Tibial artery (tissue), 4 donors: Measurements from ENCODE around the gene BEGAIN.

ENCODE experiments used
- DNase-seq, 2 donors: peaks; one replicate each; pipeline ENCODE4 v3.0.0-alpha.2; 2019
- H3K27ac ChIP-seq, 2 donors: fragments of 200-600 bp; sonication (generic) in 1 of 2; 1 replicate in 1 of 2; 2 replicates in 1 of 2; pipeline ENCODE4 v1.5.1; 2018 to 2019; ENCODE audit warnings: mild to moderate bottlenecking in 1 of 2
- H3K27me3 ChIP-seq, 2 donors: fragments of 200-600 bp; sonication (generic) in 1 of 2; one replicate each; pipeline versions ENCODE4 v1.5.1 to v1.6.0; 2016 to 2019
- H3K36me3 ChIP-seq, 3 donors: fragments of 200-600 bp; sonication (generic) in 2 of 3; one replicate each; pipeline ENCODE4 v1.5.1; 2016 to 2019; ENCODE audit warnings: mild to moderate bottlenecking in 2 of 3
- H3K4me1 ChIP-seq, 4 donors: fragments of 200-600 bp; sonication (generic) in 2 of 4; 1 replicate in 3 of 4; 2 replicates in 1 of 4; pipeline ENCODE4 v1.5.1; 2016 to 2019
- H3K4me3 ChIP-seq, 2 donors: fragments of 200-600 bp; sonication (generic) in 1 of 2; 1 replicate in 1 of 2; 2 replicates in 1 of 2; pipeline ENCODE4 v1.5.1; 2018 to 2019; ENCODE audit warnings: mild to moderate bottlenecking in 2 of 2
- H3K9me3 ChIP-seq, 3 donors: fragments of 200-600 bp; sonication (generic) in 1 of 3; one replicate each; pipeline ENCODE4 v1.5.1; 2016 to 2019
- intact Hi-C: fragments of 100-400 bp; cut with DNase I; formaldehyde crosslinking; loops from one replicate; pipeline ENCODE4 v1.15.0; 2023; ENCODE audit warnings: low total_unique reads
- TF ChIP-seq, protein P1 (sequence below), 2 experiments: fragments of 200-600 bp in 1 of 2; fragments of 450-650 bp in 1 of 2; IDR thresholded peaks; one replicate each; pipeline ENCODE4 v1.5.1; 2017 to 2019; ENCODE audit warnings: antibody characterized with exemption in 2 of 2, mild to moderate bottlenecking in 1 of 2, moderate library complexity in 1 of 2

BEGAIN gene

GRCh38 chr14:100622708-100623485 lies 35.7 kb upstream of the BEGAIN start:
- Histone ChIP-seq H3K4me3 (no peak overlapping the region), H3K36me3 (no peaks in the 10 kb centered on the region), H3K9me3 (peaks cover 0 to 7% (median 0%) of the 10 kb centered on the region in 3 donors), H3K4me1 (peaks cover 0 to 9% (median 2%) of the 10 kb centered on the region in 4 donors), H3K27me3 (peaks cover 0 to 66% of the 10 kb centered on the region in 2 donors), H3K27ac (no peak overlapping the region)
- peak in 1 of 2 donors; percentile 21 for DNase-seq
- intact Hi-C loops: no loop called here
- TF ChIP-seq, protein P1, sequence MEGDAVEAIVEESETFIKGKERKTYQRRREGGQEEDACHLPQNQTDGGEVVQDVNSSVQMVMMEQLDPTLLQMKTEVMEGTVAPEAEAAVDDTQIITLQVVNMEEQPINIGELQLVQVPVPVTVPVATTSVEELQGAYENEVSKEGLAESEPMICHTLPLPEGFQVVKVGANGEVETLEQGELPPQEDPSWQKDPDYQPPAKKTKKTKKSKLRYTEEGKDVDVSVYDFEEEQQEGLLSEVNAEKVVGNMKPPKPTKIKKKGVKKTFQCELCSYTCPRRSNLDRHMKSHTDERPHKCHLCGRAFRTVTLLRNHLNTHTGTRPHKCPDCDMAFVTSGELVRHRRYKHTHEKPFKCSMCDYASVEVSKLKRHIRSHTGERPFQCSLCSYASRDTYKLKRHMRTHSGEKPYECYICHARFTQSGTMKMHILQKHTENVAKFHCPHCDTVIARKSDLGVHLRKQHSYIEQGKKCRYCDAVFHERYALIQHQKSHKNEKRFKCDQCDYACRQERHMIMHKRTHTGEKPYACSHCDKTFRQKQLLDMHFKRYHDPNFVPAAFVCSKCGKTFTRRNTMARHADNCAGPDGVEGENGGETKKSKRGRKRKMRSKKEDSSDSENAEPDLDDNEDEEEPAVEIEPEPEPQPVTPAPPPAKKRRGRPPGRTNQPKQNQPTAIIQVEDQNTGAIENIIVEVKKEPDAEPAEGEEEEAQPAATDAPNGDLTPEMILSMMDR (IDR thresholded peaks at IDR 0.05): no peak

DNA sequence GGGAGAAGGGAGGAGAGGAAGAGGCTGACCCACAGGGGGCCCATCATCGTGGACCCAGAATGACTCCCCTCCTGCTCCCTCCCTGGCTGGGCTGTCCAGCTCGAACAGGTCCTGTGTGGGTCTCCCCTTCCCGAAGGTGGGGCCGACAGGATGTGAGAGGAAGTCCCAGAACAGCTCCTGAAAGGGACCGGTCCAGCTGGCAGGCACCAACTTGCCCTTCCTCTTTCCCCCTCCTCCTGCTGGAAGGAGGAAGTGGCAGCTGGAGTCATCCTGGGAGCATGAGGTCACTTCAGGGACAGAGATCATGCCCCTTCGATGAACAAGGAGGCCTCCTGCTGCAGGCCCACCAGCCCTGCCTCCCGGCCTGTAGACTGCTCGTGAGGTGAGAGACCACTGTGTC lies 35.0 kb upstream of the BEGAIN start:
- TF ChIP-seq, protein P1 (IDR thresholded peaks at IDR 0.05): no peak
- Histone ChIP-seq H3K4me3 (no peak overlapping the region), H3K27ac (no peak overlapping the region), H3K36me3 (no peaks in the 10 kb centered on the region), H3K9me3 (peaks cover 0 to 7% (median 0%) of the 10 kb centered on the region in 3 donors), H3K27me3 (peaks cover 0 to 69% of the 10 kb centered on the region in 2 donors), H3K4me1 (peaks cover 0 to 12% (median 5%) of the 10 kb centered on the region in 4 donors)
- intact Hi-C loops: no loop called here
- peak in 1 of 2 donors; percentile 64 for DNase-seq

- H3K9me3 ChIP-seq: peaks cover 0 to 7% (median 0%) of the 10 kb centered on the region in 3 donors
- no peak overlapping the region for H3K4me3 ChIP-seq
- peak in 1 of 2 donors; percentile 49 for DNase-seq
- H3K27me3 ChIP-seq: peaks cover 0 to 72% of the 10 kb centered on the region in 2 donors
- no peaks in the 10 kb centered on the region for H3K36me3 ChIP-seq
- intact Hi-C loops: no loop called here
- no peak overlapping the region for H3K27ac ChIP-seq
- TF ChIP-seq, protein P1 (IDR thresholded peaks at IDR 0.05): no peak
- H3K4me1 ChIP-seq: peaks cover 0 to 12% (median 5%) of the 10 kb centered on the region in 4 donors
Measured at GRCh38 chr14:100621806-100622205, 34.6 kb upstream of the BEGAIN start.

GRCh38 chr14:100620255-100621100 lies 33.3 kb upstream of the BEGAIN start:
- Histone ChIP-seq H3K4me1 (peaks cover 0 to 12% (median 5%) of the 10 kb centered on the region in 4 donors), H3K27me3 (peaks cover 0 to 74% of the 10 kb centered on the region in 2 donors), H3K27ac (no peak overlapping the region), H3K9me3 (peaks cover 0 to 3% (median 0%) of the 10 kb centered on the region in 3 donors), H3K4me3 (no peak overlapping the region), H3K36me3 (no peaks in the 10 kb centered on the region)
- TF ChIP-seq, protein P1 (IDR thresholded peaks at IDR 0.05): no peak
- intact Hi-C loops: no loop called here
- peak in 1 of 2 donors; percentile 48 for DNase-seq

DNA sequence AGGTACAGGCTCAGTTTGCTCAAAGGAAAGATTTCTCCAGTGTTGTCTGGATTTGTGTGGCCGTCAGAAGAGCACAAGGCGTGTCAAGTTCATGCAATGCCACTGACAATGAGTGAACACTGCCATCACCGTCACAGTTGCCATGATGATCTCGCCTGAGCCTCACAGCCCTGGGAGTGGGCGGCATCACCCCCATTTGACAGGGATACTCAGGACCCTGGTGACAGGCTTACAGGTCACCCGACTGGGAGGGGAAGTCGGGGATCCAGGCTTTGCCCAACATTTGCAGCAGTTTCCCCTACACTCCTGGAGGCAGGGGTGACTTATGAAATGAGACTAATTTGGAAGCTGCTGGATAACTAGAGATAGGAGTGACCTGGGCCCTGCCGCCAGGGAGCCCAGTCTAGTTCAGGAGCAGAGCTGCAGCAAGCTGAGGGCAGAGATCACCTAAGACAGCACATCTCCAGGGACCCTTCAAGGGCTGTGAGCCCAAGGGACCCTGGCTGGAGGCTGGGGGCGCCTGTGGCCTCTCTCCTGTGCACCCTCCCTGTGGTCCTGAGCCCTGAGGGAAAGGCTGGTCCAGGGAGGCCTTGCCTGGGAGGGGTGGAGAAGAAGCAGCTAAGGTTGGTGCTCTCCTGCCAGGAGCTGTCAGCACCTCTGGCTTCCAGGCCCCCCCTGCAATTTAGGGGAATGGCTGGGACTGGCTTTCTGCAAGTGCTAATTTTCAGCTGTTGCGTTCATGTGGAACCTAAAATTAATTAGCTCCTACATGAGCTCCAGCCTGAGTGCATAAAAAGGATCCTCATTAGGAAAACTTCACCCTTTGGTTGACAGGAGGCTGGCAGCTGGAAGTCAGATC lies 32.4 kb upstream of the BEGAIN start:
- intact Hi-C loops: no loop called here
- Histone ChIP-seq H3K36me3 (no peaks in the 10 kb centered on the region), H3K4me3 (no peak overlapping the region), H3K4me1 (peaks cover 0 to 12% (median 5%) of the 10 kb centered on the region in 4 donors), H3K9me3 (no peaks in the 10 kb centered on the region), H3K27me3 (peaks cover 0 to 70% of the 10 kb centered on the region in 2 donors), H3K27ac (no peak overlapping the region)
- TF ChIP-seq, protein P1 (IDR thresholded peaks at IDR 0.05): no peak
- DNase-seq: peak in 1 of 2 donors; percentile 41
